Stomach (tissue), 9 donors: ENCODE results near the gene CLRN2. TPM values are rescaled to one million over a fixed set of nuclear protein-coding genes. Genes with fewer than 3 reads are reported as not detected.

Experiments
- DNase-seq, 2 donors: peaks; one replicate each; pipeline versions ENCODE4 v3.0.0 to v3.0.0-alpha.2; 2013 to 2019
- H3K27ac ChIP-seq, 5 donors: fragments of 200-600 bp in 4 of 5; sonication (generic) in 4 of 5; one replicate each; pipeline ENCODE4 v1.5.1; 2013 to 2019; ENCODE audit warnings: mild to moderate bottlenecking in 1 of 5, moderate library complexity in 1 of 5
- H3K27me3 ChIP-seq, 3 donors: fragments of 200-600 bp; sonication (generic); one replicate each; pipeline ENCODE4 v1.5.1; 2017 to 2019; ENCODE audit warnings: mixed run types in 1 of 3
- H3K36me3 ChIP-seq, 4 donors: fragments of 200-600 bp; sonication (generic); 1 replicate in 3 of 4; 2 replicates in 1 of 4; pipeline ENCODE4 v1.5.1; 2016 to 2019
- H3K4me1 ChIP-seq, 4 donors: fragments of 200-600 bp; sonication (generic); one replicate each; pipeline ENCODE4 v1.5.1; 2016 to 2019
- H3K4me3 ChIP-seq, 4 donors: fragments of 200-600 bp; sonication (generic) in 3 of 4; one replicate each; pipeline ENCODE4 v1.5.1; 2016 to 2019; ENCODE audit warnings: mild to moderate bottlenecking in 1 of 4
- H3K9me3 ChIP-seq, 4 donors: fragments of 200-600 bp; sonication (generic); one replicate each; pipeline ENCODE4 v1.5.1; 2016 to 2019
- EP300 ChIP-seq: sonication (generic); formaldehyde crosslinking; IDR thresholded peaks from one replicate; pipeline ENCODE4 v1.6.1; 2017; ENCODE audit warnings: antibody characterized with exemption
- POLR2A ChIP-seq, 4 donors: fragments of 450-650 bp; IDR thresholded peaks; one replicate each; pipeline ENCODE4 v1.6.1; 2016; ENCODE audit warnings: antibody characterized with exemption in 4 of 4, control low read depth in 2 of 4, mild to moderate bottlenecking in 1 of 4, moderate library complexity in 1 of 4
- POLR2AphosphoS5 ChIP-seq, 3 donors: sonication (generic); formaldehyde crosslinking; IDR thresholded peaks; one replicate each; pipeline ENCODE4 v1.6.1; 2016; ENCODE audit warnings: antibody characterized with exemption in 3 of 3
- WGBS, 5 donors: extraction: QIAGEN DNeasy Blood & Tissue Kit in 3 of 5; methylation state at CpG; one replicate each; pipeline versions ENCODE4 v1.1.5 to v1.1.7; 2013 to 2018; 5-methylcytosine and 5-hydroxymethylcytosine counted together
- intact Hi-C: fragments of 100-400 bp; cut with DNase I; formaldehyde crosslinking; loops from one replicate; pipeline ENCODE4 v1.15.1; 2023; ENCODE audit warnings: low total_unique reads
- polyA plus RNA-seq, 3 donors: library from polyadenylated mRNA; stranded (reverse); fragments of 200-250 nt; gene quantifications; one replicate each; pipeline ENCODE4 v1.2.3, GENCODE V29; 2013
- total RNA-seq, 5 donors: library from RNA; depleted of rRNA; stranded (reverse); fragments of >200 nt; gene quantifications; one replicate each; pipeline versions ENCODE4 v1.1.0 to v1.2.3, GENCODE V29; 2014 to 2016
- TF ChIP-seq, protein P1 (sequence below), 7 experiments: fragments of 450-650 bp in 4 of 7; fragments of 200-600 bp in 3 of 7; sonication (generic) in 3 of 7; IDR thresholded peaks; one replicate each; pipeline ENCODE4 v1.5.1; 2016 to 2019; ENCODE audit warnings: antibody characterized with exemption in 7 of 7, control low read depth in 2 of 7, mild to moderate bottlenecking in 1 of 7
- donor health status: healthy with polysubstance abuse.
- donor health status: Bipolar disorder and iron deficiency.
- donor health status: healthy.

The CLRN2 gene
- total and polyA plus RNA-seq, 8 donors = not detected

DNA sequence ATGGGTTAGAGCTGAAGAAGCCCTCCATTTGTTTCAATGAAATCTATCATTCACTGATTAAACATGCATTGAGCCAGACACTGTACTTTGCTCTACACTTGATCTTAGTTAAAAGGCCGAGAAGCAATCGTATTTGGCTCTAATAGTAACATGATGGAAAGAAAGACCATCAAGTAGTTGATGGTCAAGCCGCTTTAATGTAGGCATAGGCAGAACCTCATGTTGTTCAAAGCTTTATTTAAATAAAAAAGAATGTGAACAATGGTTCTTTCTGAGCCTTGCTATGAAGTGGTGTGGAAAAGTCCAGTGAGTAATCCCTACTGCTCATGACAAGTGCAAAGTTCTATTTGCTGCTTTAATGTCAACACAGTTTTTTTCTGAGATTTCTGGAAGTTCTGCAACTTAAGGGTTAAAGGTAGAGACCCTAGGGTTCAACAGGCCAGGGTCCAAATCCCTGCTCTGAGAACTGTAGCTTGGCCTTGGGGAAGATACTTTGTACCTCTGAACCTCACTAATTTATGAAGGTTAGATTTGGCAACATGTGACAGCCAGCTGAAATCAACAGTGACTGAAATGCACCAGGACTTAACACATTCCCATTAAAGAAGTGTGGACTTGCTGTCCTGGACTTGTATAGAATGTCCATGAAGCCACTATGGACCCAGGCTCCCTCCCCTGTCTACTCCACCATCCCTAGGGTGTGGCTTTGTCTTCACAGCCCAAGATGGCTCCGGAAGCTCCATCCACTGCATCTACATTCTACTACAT lies 44.2 kb downstream of the CLRN2 start:
- Histone ChIP-seq H3K4me1 (no peaks in the 10 kb centered on the region), H3K4me3 (no peak overlapping the region), H3K36me3 (no peaks in the 10 kb centered on the region), H3K9me3 (no peaks in the 10 kb centered on the region), H3K27me3 (peaks cover 0 to 18% (median 0%) of the 10 kb centered on the region in 3 donors), H3K27ac (no peak overlapping the region)
- DNase-seq = no peak
- 75 to 88% (median 78%) methylated on average over 4 of the region's 4 CpGs for WGBS, 5 donors
- TF ChIP-seq POLR2AphosphoS5 (IDR thresholded peaks at IDR 0.05) (no peak), POLR2A (IDR thresholded peaks at IDR 0.05) (no peak), EP300 (no peak)
- TF ChIP-seq, protein P1, sequence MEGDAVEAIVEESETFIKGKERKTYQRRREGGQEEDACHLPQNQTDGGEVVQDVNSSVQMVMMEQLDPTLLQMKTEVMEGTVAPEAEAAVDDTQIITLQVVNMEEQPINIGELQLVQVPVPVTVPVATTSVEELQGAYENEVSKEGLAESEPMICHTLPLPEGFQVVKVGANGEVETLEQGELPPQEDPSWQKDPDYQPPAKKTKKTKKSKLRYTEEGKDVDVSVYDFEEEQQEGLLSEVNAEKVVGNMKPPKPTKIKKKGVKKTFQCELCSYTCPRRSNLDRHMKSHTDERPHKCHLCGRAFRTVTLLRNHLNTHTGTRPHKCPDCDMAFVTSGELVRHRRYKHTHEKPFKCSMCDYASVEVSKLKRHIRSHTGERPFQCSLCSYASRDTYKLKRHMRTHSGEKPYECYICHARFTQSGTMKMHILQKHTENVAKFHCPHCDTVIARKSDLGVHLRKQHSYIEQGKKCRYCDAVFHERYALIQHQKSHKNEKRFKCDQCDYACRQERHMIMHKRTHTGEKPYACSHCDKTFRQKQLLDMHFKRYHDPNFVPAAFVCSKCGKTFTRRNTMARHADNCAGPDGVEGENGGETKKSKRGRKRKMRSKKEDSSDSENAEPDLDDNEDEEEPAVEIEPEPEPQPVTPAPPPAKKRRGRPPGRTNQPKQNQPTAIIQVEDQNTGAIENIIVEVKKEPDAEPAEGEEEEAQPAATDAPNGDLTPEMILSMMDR (IDR thresholded peaks at IDR 0.05) = no peak
- intact Hi-C loops = no loop called here

DNA sequence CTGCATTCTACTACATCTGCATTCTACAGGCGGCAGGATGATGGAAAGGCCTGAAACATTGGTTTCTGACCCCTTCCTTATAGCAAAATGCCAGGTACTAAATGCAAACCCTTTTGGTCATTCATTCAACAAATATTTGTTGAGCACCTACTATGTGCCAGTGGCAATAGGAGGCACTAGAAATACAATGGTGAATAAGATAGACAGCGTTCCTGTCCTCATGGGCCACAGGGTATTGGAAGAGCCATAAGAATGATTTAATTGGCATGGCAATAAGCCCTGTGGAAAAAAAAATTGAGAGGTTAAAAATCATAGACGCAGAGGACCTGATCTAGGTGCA lies 44.7 kb downstream of the CLRN2 start:
- Histone ChIP-seq H3K4me3 (no peak overlapping the region), H3K4me1 (no peaks in the 10 kb centered on the region), H3K27ac (no peak overlapping the region), H3K9me3 (no peaks in the 10 kb centered on the region), H3K27me3 (peaks cover 0 to 13% (median 0%) of the 10 kb centered on the region in 3 donors), H3K36me3 (no peaks in the 10 kb centered on the region)
- intact Hi-C loops = no loop called here
- DNase-seq = no peak
- TF ChIP-seq, protein P1 (IDR thresholded peaks at IDR 0.05) = no peak
- TF ChIP-seq POLR2A (IDR thresholded peaks at IDR 0.05) (no peak), POLR2AphosphoS5 (IDR thresholded peaks at IDR 0.05) (no peak), EP300 (no peak)
- WGBS, 5 donors = 93 to 97% (median 95%) methylated on average over 3 of the region's 3 CpGs

DNA sequence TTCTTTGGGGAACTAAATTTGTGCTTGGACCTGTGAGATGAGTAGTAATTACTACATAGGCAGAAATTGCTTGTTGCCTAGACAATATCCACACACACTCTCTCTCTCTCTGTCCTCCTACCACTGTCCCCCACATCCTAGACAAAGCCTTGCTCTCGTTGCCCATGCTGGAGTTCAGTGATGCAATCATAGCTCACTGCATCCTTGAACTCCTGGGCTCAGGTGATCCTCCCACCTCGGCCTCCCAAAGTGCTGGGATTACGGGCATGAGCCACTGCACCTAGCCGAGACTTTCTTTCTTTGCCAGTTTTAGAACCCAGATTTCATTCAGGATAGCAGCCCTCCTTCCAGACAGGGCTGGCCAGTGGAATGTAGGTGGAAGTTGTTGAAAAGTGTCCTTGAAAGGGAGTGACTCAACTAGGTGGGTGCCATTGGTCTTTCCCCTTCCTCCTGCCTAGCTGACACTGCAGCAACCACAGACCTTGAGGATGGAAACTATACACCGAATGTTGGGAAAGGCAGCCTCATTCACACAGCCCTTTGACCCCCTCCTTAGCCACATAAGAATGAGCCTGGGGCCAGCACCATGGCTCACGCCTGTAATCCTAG lies 45.2 kb downstream of the CLRN2 start:
- intact Hi-C loops = no loop called here
- H3K27ac ChIP-seq = no peak overlapping the region
- H3K4me1 ChIP-seq = no peaks in the 10 kb centered on the region
- TF ChIP-seq POLR2AphosphoS5 (IDR thresholded peaks at IDR 0.05) (no peak), EP300 (no peak), POLR2A (IDR thresholded peaks at IDR 0.05) (no peak)
- TF ChIP-seq, protein P1 (IDR thresholded peaks at IDR 0.05) = no peak
- H3K4me3 ChIP-seq = no peak overlapping the region
- WGBS, 5 donors = 81 to 90% (median 89%) methylated on average over 6 of the region's 6 CpGs
- peaks cover 0 to 8% (median 0%) of the 10 kb centered on the region in 3 donors for H3K27me3 ChIP-seq
- DNase-seq = no peak
- no peaks in the 10 kb centered on the region for H3K9me3 ChIP-seq
- H3K36me3 ChIP-seq = no peaks in the 10 kb centered on the region

DNA sequence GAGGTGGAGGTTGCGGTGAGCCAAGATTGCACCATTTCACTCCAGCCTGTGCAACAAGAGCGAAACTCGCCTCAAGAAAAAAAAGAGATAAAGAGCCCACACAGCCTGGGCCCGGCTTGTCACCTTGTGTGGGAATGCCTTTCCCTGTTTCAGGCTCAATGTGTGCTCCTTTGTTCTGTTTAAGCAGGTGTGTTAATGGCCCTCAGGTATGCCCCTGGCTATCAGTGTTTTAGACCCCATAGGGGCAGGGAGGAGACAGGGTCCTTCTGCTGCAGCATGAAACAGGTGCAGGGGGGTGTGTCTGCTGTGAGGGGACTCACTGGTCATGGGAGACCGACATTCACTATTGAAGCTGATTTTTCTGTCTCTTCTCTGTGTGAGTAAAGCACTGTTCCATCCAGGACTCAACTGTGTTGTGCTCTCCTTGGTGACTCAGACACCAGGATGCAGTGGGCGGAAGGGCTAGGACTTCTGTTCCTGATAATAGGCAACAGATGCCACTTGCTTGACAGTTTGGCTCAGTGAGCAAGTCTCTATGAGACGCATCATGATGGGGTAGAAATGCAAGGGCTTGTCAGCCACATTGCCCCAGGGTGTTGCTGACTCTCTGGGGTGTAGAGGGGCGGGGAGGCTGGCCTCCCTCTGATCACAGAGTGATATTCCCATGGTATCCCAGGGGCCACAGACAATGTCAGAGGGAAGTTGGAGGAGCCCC lies 46.4 kb downstream of the CLRN2 start:
- DNase-seq = no peak
- H3K4me3 ChIP-seq = no peak overlapping the region
- no peaks in the 10 kb centered on the region for H3K4me1 ChIP-seq
- no peaks in the 10 kb centered on the region for H3K9me3 ChIP-seq
- H3K36me3 ChIP-seq = no peaks in the 10 kb centered on the region
- TF ChIP-seq POLR2A (IDR thresholded peaks at IDR 0.05) = no peak
- TF ChIP-seq EP300 = no peak
- TF ChIP-seq, protein P1 (IDR thresholded peaks at IDR 0.05) = no peak
- no peak for TF ChIP-seq POLR2AphosphoS5 (IDR thresholded peaks at IDR 0.05)
- H3K27me3 ChIP-seq = peaks cover 0 to 4% (median 0%) of the 10 kb centered on the region in 3 donors
- H3K27ac ChIP-seq = no peak overlapping the region
- intact Hi-C loops = no loop called here
- 68 to 85% (median 72%) methylated on average over 8 of the region's 8 CpGs for WGBS, 5 donors
